ENCODE measurements around the gene TNFAIP1. TPM values are rescaled to one million over a fixed set of nuclear protein-coding genes. Genes with fewer than 3 reads are reported as not detected.

TNFAIP1 gene
- total RNA-seq, 4 donors from 2014 or later: 51.5 to 81.3 (median 66.4) TPM

GRCh38 chr17:28368915-28369683 lies 33.5 kb downstream of the TNFAIP1 start:
- H3K4me3 ChIP-seq: no peak overlapping the region
- H3K36me3 ChIP-seq: peaks cover 10% of the 10 kb centered on the region
- TF ChIP-seq POLR2AphosphoS5 (IDR thresholded peaks at IDR 0.05) (no peak), CTCF (IDR thresholded peaks at IDR 0.05) (no peak), POLR2A (IDR thresholded peaks at IDR 0.05) (no peak), EP300 (IDR thresholded peaks at IDR 0.05) (no peak)
- 93% methylated on average over 23 of the region's 23 CpGs for WGBS
- H3K9me3 ChIP-seq: no peaks in the 10 kb centered on the region
- no peak for DNase-seq (ENCODE audit: low spot score in 2 of 2)
- peaks cover 30% of the 10 kb centered on the region for H3K4me1 ChIP-seq
- H3K27me3 ChIP-seq: no peaks in the 10 kb centered on the region
- H3K27ac ChIP-seq: no peak overlapping the region

- H3K9me3 ChIP-seq: no peaks in the 10 kb centered on the region
- peaks cover 30% of the 10 kb centered on the region for H3K4me1 ChIP-seq
- H3K27me3 ChIP-seq: no peaks in the 10 kb centered on the region
- no peak for DNase-seq (ENCODE audit: low spot score in 2 of 2)
- H3K36me3 ChIP-seq: peaks cover 4% of the 10 kb centered on the region
- WGBS: 79% methylated on average over 10 of the region's 10 CpGs
- TF ChIP-seq EP300 (IDR thresholded peaks at IDR 0.05): no peak
- no peak for TF ChIP-seq POLR2AphosphoS5 (IDR thresholded peaks at IDR 0.05)
- TF ChIP-seq CTCF (IDR thresholded peaks at IDR 0.05): no peak
- TF ChIP-seq POLR2A (IDR thresholded peaks at IDR 0.05): no peak
- no peak overlapping the region for H3K27ac ChIP-seq
- no peak overlapping the region for H3K4me3 ChIP-seq
Measured at GRCh38 chr17:28369684-28370034, 34.1 kb downstream of the TNFAIP1 start.

- Histone ChIP-seq H3K4me3 (peak within 1 kb of the TSS; percentile 64), H3K36me3 (no peaks in the 10 kb centered on the region), H3K4me1 (peaks cover 30% of the 10 kb centered on the region), H3K27me3 (no peaks in the 10 kb centered on the region), H3K27ac (peak within 1 kb of the TSS; percentile 11), H3K9me3 (no peaks in the 10 kb centered on the region)
- TF ChIP-seq POLR2AphosphoS5 (IDR thresholded peaks at IDR 0.05) (no peak), CTCF (IDR thresholded peaks at IDR 0.05) (no peak), EP300 (IDR thresholded peaks at IDR 0.05) (no peak), POLR2A (IDR thresholded peaks at IDR 0.05) (no peak)
- no peak for DNase-seq (ENCODE audit: low spot score in 2 of 2)
- 27% methylated on average over 8 of the region's 8 CpGs for WGBS
Measured at GRCh38 chr17:28370035-28370743, 34.6 kb downstream of the TNFAIP1 start, which contains the start of gene VTN. TSS of gene VTN (minus strand) at chr17:28370307. CDS start at chr17:28370203, 104 bp downstream.

- H3K36me3 ChIP-seq: no peaks in the 10 kb centered on the region
- peak overlapping the region; percentile 11 for H3K27ac ChIP-seq
- DNase-seq (ENCODE audit: low spot score in 2 of 2): no peak
- no peak overlapping the region for H3K4me3 ChIP-seq
- 44% methylated on average over 1 of the region's 1 CpG for WGBS
- H3K4me1 ChIP-seq: peaks cover 30% of the 10 kb centered on the region
- no peaks in the 10 kb centered on the region for H3K9me3 ChIP-seq
- no peaks in the 10 kb centered on the region for H3K27me3 ChIP-seq
- TF ChIP-seq POLR2AphosphoS5 (IDR thresholded peaks at IDR 0.05) (no peak), CTCF (IDR thresholded peaks at IDR 0.05) (no peak), POLR2A (IDR thresholded peaks at IDR 0.05) (no peak), EP300 (IDR thresholded peaks at IDR 0.05) (no peak)
Measured at GRCh38 chr17:28370744-28371103, 35.2 kb downstream of the TNFAIP1 start.
